Dermis blood vessel endothelial cell (primary cell): Measurements from ENCODE around the gene IL17RB. TPM values are rescaled to one million over a fixed set of nuclear protein-coding genes. Genes with fewer than 3 reads are reported as not detected.

ENCODE experiments used
- DNase-seq: peaks from one replicate; pipeline ENCODE4 v3.0.0; 2010
- total RNA-seq: library from RNA; depleted of rRNA; stranded (reverse); fragments of >200 nt; gene quantifications from 2 replicates; pipeline ENCODE4 v1.2.3, GENCODE V29; 2014

IL17RB gene
- total RNA-seq = 0.19 TPM in 1 of 2 replicates, not detected in the other

- DNase-seq = peak; percentile 19
Observed at GRCh38 chr3:53846134-53846850, at the start of gene IL17RB, which contains the start of gene CHDH. Gene IL17RB (plus strand): TSS chr3:53846568. CDS start chr3:53846589, 21 bp downstream. Gene CHDH (minus strand): TSS chr3:53846419. CDS start chr3:53824008, 22,411 bp downstream.

- DNase-seq = no peak
Observed at GRCh38 chr3:53798144-53798543, 48.2 kb upstream of the IL17RB start.

- DNase-seq = no peak
Observed at GRCh38 chr3:53799338-53799865, 47.0 kb upstream of the IL17RB start.

GRCh38 chr3:53800041-53800906, 46.1 kb upstream of the IL17RB start:
- no peak for DNase-seq

GRCh38 chr3:53801319-53801718, 45.0 kb upstream of the IL17RB start:
- no peak for DNase-seq

- no peak for DNase-seq
Observed at GRCh38 chr3:53802256-53802880, 44.0 kb upstream of the IL17RB start.

GRCh38 chr3:53803124-53803815, 43.1 kb upstream of the IL17RB start:
- no peak for DNase-seq

- no peak for DNase-seq
Observed at GRCh38 chr3:53803816-53804695, 42.3 kb upstream of the IL17RB start.

GRCh38 chr3:53804697-53805462, 41.5 kb upstream of the IL17RB start:
- DNase-seq = peak; percentile 3

GRCh38 chr3:53805463-53806159, 40.8 kb upstream of the IL17RB start:
- no peak for DNase-seq

GRCh38 chr3:53806182-53807116, 39.9 kb upstream of the IL17RB start:
- DNase-seq = no peak

- DNase-seq = no peak
Observed at GRCh38 chr3:53807117-53807810, 39.1 kb upstream of the IL17RB start.

- DNase-seq = no peak
Observed at GRCh38 chr3:53808496-53808895, 37.9 kb upstream of the IL17RB start.

- DNase-seq = no peak
Observed at GRCh38 chr3:53809267-53809666, 37.1 kb upstream of the IL17RB start.

- DNase-seq = no peak
Observed at GRCh38 chr3:53809764-53810400, 36.5 kb upstream of the IL17RB start.

- DNase-seq = no peak
Observed at GRCh38 chr3:53811143-53811927, 35.0 kb upstream of the IL17RB start.

GRCh38 chr3:53812434-53812833, 33.9 kb upstream of the IL17RB start:
- DNase-seq = no peak
